Common myeloid progenitor, CD34-positive (primary cell): ENCODE measurements around the gene RTL10.

Experiments used
- CTCF ChIA-PET: fragments of 350-600 bp; sonication (Branson Sonifier 250); formaldehyde crosslinking; loops from one replicate; lab custom pipeline; 2021; ENCODE audit warnings: antibody characterized with exemption; lab: Charles Lee
- POLR2A ChIA-PET: fragments of 350-600 bp; sonication (Branson Sonifier 250); formaldehyde crosslinking; loops from one replicate; lab custom pipeline; 2021; ENCODE audit warnings: antibody characterized with exemption; lab: Charles Lee
- DNase-seq, 3 donors: peaks; one replicate each; pipeline versions ENCODE4 v3.0.0 to v3.0.0-alpha.2; 2013
- H3K27ac ChIP-seq, 2 experiments: 1 replicate in 1 of 2; 2 replicates in 1 of 2; pipeline ENCODE4 v1.7.0; 2013; ENCODE audit warnings: inconsistent platforms in 2 of 2, low read length in 2 of 2, mild to moderate bottlenecking in 2 of 2, low read depth in 1 of 2, moderate library complexity in 1 of 2; ENCODE audit not compliant: severe bottlenecking in 2 of 2, insufficient read depth in 1 of 2, poor library complexity in 1 of 2
- H3K27me3 ChIP-seq, 5 experiments: replicated peaks in 2 of 5; 1 replicate in 3 of 5; 2 replicates in 2 of 5; pipeline versions ENCODE4 v1.6.1 to v1.7.0; 2013; ENCODE audit warnings: low read length in 4 of 5, mild to moderate bottlenecking in 2 of 5, moderate library complexity in 2 of 5, inconsistent platforms in 1 of 5; ENCODE audit not compliant: insufficient read depth in 5 of 5, control insufficient read depth in 4 of 5
- H3K36me3 ChIP-seq, 4 experiments: 1 replicate in 2 of 4; 2 replicates in 2 of 4; pipeline versions ENCODE4 v1.6.1 to v1.7.0; 2013; ENCODE audit warnings: low read length in 3 of 4, control low read depth in 1 of 4, mild to moderate bottlenecking in 1 of 4; ENCODE audit not compliant: control insufficient read depth in 4 of 4, insufficient read depth in 4 of 4
- H3K4me1 ChIP-seq, 4 experiments: 1 replicate in 3 of 4; 2 replicates in 1 of 4; pipeline versions ENCODE4 v1.6.1 to v1.7.1; 2013; ENCODE audit warnings: low read length in 3 of 4, mild to moderate bottlenecking in 3 of 4, control low read depth in 1 of 4, inconsistent platforms in 1 of 4, moderate library complexity in 1 of 4; ENCODE audit not compliant: control insufficient read depth in 4 of 4, insufficient read depth in 4 of 4; ENCODE audit errors: control extremely low read depth in 1 of 4
- H3K4me3 ChIP-seq, 7 experiments: 1 replicate in 4 of 7; 2 replicates in 3 of 7; pipeline versions ENCODE4 v1.5.1 to v1.7.0; 2013; ENCODE audit warnings: mild to moderate bottlenecking in 7 of 7, low read length in 6 of 7, moderate library complexity in 6 of 7, inconsistent platforms in 2 of 7, low read depth in 2 of 7, control low read depth in 1 of 7; ENCODE audit not compliant: insufficient read depth in 4 of 7, control insufficient read depth in 1 of 7; ENCODE audit errors: extremely low read depth in 1 of 7
- H3K9me3 ChIP-seq, 5 experiments: 1 replicate in 4 of 5; 2 replicates in 1 of 5; pipeline versions ENCODE4 v1.6.1 to v1.7.1; 2013; ENCODE audit warnings: low read length in 4 of 5, mild to moderate bottlenecking in 2 of 5, inconsistent platforms in 1 of 5, low read depth in 1 of 5, moderate library complexity in 1 of 5; ENCODE audit not compliant: control insufficient read depth in 4 of 5, insufficient read depth in 2 of 5; ENCODE audit errors: control extremely low read depth in 1 of 5
- WGBS: methylation state at CpG from one replicate; pipeline ENCODE4 v1.1.5; 2013; ENCODE audit not compliant: insufficient coverage; 5-methylcytosine and 5-hydroxymethylcytosine counted together

RTL10 gene

DNA sequence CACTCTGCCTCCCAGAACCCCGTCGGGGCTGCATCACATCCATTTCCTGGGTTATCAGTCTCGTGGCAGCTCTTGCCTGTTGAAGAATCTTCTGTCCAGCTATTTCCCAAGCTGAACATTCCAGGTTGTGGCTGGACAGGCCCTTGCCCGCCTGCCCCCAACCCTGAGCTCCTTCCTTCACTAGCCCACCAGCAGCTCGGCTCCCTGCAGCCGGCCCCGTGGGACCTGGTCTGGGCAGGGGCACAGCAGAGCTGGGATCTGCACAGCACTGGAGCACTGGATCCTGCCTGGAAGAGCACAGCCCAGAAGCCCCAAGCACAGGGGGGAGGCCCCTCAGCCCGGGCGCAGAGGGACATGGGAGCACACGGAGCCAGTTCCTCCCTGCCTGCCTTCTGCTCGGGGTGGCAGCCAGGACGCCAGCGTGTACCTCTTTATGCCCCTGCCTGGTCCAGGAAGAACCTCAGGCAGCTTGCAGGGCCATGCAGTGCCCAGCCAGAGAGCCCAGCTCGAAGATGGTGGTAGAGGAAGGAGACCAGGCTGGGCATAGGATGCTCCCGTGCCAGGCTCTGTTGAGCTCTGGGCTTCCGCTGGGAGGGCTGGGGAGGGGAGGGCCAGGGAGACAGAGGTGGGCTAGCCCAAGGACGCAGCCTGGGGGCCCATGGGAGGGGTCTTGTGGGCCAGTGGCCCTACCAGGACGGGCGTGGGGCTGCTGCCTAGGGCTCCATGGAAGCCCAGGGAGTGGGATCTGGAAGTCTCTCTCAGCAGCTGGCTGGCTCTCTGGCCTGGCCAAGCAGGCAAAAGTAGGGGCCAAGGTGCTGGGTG lies 16.6 kb upstream of the RTL10 start:
- no peak overlapping the region for H3K4me3 ChIP-seq
- no peaks in the 10 kb centered on the region for H3K9me3 ChIP-seq
- no peak overlapping the region for H3K27ac ChIP-seq
- ChIA-PET POLR2A (no interaction called here), CTCF (interaction anchor here (1.4 kb wide), 1 partner anchor 13 kb away, joined by 6 read pairs; no protein-coding TSS in a partner anchor)
- no peaks in the 10 kb centered on the region for H3K27me3 ChIP-seq
- WGBS, result 86% methylated on average over 17 of the region's 19 CpGs
- no peak for DNase-seq
- H3K36me3 ChIP-seq, result peaks cover 0 to under 1% (median 0%) of the 10 kb centered on the region in 4 experiments
- H3K4me1 ChIP-seq, result peaks cover 0 to 3% (median 0%) of the 10 kb centered on the region in 4 experiments

- H3K27me3 ChIP-seq, result no peaks in the 10 kb centered on the region
- CTCF ChIA-PET, result interaction anchor here (1.6 kb wide), 1 partner anchor 26 kb away, joined by 3 read pairs; no protein-coding TSS in a partner anchor
Measured at GRCh38 chr22:19870153-19871022, 15.7 kb upstream of the RTL10 start.

GRCh38 chr22:19869497-19870152 lies 15.0 kb upstream of the RTL10 start:
- Histone ChIP-seq H3K4me3 (no peak overlapping the region), H3K36me3 (no peaks in the 10 kb centered on the region), H3K27me3 (no peaks in the 10 kb centered on the region), H3K4me1 (peaks cover 0 to 3% (median 0%) of the 10 kb centered on the region in 4 experiments), H3K27ac (no peak overlapping the region), H3K9me3 (no peaks in the 10 kb centered on the region)
- ChIA-PET CTCF (interaction anchor here (1.6 kb wide), 1 partner anchor 25 kb away, joined by 3 read pairs; no protein-coding TSS in a partner anchor), POLR2A (no interaction called here)
- 99% methylated on average over 9 of the region's 12 CpGs for WGBS
- no peak for DNase-seq

More at GRCh38 chr22:19870153-19871022, 15.7 kb upstream of the RTL10 start:
- Histone ChIP-seq H3K9me3 (no peaks in the 10 kb centered on the region), H3K36me3 (no peaks in the 10 kb centered on the region), H3K4me1 (peaks cover 0 to 3% (median 0%) of the 10 kb centered on the region in 4 experiments), H3K4me3 (no peak overlapping the region), H3K27ac (no peak overlapping the region)
- DNase-seq, result no peak
- POLR2A ChIA-PET, result no interaction called here
- 97% methylated on average over 30 of the region's 30 CpGs for WGBS

- Histone ChIP-seq H3K36me3 (no peaks in the 10 kb centered on the region), H3K9me3 (no peaks in the 10 kb centered on the region), H3K27me3 (no peaks in the 10 kb centered on the region), H3K27ac (no peak overlapping the region), H3K4me1 (peaks cover 0 to 3% (median 0%) of the 10 kb centered on the region in 4 experiments), H3K4me3 (no peak overlapping the region)
- CTCF ChIA-PET, result interaction anchor here (1.6 kb wide), 1 partner anchor 24 kb away, joined by 3 read pairs; no protein-coding TSS in a partner anchor
- WGBS, result 96% methylated on average over 20 of the region's 23 CpGs
- POLR2A ChIA-PET, result no interaction called here
- DNase-seq, result no peak
Measured at GRCh38 chr22:19868773-19869471, 14.2 kb upstream of the RTL10 start.

DNA sequence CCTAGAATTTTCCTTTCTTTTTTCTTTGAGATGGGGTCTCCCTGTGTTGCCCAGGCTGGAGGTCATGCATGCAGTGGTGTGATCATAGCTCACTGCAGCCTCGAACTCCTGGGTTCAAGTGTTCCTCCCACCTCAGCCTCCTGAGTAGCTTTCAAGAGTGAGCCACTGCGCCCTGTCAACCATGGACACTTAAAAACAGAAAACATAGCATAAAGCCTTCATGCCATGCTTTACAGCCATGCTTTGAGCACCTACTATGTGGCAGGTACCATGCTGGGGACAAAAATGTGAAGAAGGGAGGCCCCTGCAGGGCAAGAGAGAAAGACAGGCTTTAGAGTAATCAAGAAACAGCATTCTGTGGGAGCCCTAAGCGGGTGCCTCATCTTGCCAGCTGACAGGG lies 13.7 kb upstream of the RTL10 start:
- ChIA-PET CTCF (no interaction called here), POLR2A (no interaction called here)
- DNase-seq, result no peak
- Histone ChIP-seq H3K4me1 (peaks cover 0 to 3% (median 0%) of the 10 kb centered on the region in 4 experiments), H3K36me3 (no peaks in the 10 kb centered on the region), H3K27me3 (no peaks in the 10 kb centered on the region), H3K9me3 (no peaks in the 10 kb centered on the region), H3K27ac (no peak overlapping the region), H3K4me3 (no peak overlapping the region)
- WGBS, result 88% methylated on average over 1 of the region's 3 CpGs

GRCh38 chr22:19867617-19868016 lies 12.9 kb upstream of the RTL10 start:
- no peaks in the 10 kb centered on the region for H3K4me1 ChIP-seq
- ChIA-PET CTCF (no interaction called here), POLR2A (interaction anchor here (1.0 kb wide), 1 partner anchor 12 kb away, joined by 3 read pairs; no protein-coding TSS in a partner anchor)
- 97% methylated on average over 4 of the region's 7 CpGs for WGBS
- no peaks in the 10 kb centered on the region for H3K36me3 ChIP-seq
- DNase-seq, result no peak
- H3K27me3 ChIP-seq, result no peaks in the 10 kb centered on the region
- H3K9me3 ChIP-seq, result no peaks in the 10 kb centered on the region
- H3K4me3 ChIP-seq, result no peak overlapping the region
- H3K27ac ChIP-seq, result no peak overlapping the region
